ENCODE results near the gene GALNT10.

The GALNT10 gene

DNA sequence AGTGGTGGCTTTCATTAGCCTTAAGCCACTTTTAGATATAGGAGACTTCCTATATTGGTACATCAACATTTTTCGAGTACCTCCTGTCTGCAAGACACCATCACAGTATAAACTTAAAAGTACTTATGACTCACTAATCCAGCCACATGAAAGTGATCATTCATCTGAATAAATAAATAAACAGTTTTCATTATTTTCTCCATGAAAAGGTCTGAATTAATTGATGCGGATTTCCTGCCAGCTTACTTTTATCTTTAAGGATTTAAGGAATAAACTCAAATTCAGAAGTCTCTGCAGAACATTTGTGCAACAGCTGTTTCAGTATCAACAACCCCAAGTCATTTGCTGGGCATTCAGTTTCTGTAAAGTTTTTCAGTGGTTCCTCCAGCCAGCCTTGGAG lies 259.3 kb downstream of the GALNT10 start:
- DNase-seq, result no peak

- DNase-seq, result no peak
Observed at GRCh38 chr5:154451957-154452356, 261.4 kb downstream of the GALNT10 start.

GRCh38 chr5:154455585-154455984 lies 265.1 kb downstream of the GALNT10 start:
- no peak for DNase-seq

- no peak for DNase-seq
Observed at GRCh38 chr5:154456540-154456939, 266.0 kb downstream of the GALNT10 start.

GRCh38 chr5:154459015-154459414 lies 268.5 kb downstream of the GALNT10 start:
- DNase-seq, result no peak

DNA sequence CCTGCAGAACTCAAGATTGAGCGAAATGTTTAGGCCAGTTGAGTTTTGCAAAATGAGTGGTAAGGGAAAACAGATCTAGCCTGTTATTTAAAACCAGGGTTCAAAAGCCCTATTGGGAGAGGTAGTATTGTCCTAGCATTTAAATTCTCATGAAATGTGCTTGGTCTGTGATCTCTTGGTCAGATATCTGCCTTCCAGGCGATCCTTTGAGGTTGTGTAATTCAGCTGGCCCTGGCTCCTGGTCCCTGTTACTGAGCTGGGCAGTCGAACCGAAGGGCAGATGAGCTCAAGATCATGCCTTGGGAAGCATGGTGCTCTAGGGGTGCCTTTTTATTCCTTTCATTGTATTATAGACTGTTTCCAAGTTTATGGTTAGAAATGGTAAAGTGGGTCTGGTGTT lies 269.6 kb downstream of the GALNT10 start:
- DNase-seq, result no peak

DNA sequence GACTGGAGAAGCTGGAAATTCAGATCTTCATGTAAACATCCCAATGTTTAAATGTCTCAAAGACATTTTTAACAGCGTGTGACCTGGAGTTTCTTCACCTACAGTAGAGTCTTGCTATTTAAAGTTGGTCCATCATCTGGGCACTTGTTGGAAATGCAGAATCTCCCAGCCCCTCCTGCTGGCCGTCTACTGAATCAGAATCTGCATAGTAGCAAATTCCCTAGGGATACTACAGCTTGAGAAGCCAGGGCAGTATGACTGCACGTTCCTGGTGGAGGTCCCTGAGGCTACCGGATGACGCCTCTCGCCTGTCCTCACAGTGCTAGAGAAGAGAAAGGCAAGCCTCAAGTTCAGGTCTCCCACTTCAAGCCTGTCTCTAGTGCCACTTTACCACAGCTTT lies 271.0 kb downstream of the GALNT10 start:
- no peak for DNase-seq

DNA sequence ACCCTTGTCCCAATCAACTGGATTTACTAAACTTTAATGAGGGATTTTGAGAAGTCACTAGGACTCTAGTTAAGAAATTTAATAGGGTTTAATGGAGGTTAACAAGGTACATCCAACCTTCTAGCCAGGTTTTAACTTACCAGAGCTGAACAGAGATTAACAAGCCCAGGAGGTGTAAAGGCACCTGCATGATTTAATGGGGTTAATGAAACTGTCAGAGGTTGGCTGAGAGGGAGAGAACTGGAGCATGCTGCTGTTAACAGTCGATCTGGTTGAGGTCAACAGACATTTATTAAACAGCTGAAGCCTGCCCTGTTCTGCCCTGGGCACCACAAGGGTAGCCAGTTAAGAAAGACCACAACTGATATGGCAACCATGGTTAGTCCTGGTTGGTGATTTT lies 273.9 kb downstream of the GALNT10 start:
- no peak for DNase-seq

DNA sequence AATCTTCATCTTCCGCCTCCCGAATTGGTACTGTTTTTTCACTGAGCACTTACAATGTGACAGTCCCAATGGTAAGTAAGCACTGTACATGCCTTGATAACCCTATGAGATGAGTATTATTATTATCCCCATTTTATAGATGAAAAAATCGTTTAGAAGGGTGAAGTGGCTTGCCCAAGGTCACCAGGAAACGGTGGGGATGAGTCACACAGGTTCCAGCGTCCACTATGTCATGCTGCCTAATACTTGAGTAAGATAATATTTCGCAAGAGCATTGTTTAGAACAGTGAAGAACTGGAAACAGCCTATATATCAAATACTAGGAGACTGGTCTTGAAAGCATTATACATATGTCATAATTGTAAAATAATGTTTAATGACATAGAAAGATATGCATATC lies 274.6 kb downstream of the GALNT10 start:
- no peak for DNase-seq

DNA sequence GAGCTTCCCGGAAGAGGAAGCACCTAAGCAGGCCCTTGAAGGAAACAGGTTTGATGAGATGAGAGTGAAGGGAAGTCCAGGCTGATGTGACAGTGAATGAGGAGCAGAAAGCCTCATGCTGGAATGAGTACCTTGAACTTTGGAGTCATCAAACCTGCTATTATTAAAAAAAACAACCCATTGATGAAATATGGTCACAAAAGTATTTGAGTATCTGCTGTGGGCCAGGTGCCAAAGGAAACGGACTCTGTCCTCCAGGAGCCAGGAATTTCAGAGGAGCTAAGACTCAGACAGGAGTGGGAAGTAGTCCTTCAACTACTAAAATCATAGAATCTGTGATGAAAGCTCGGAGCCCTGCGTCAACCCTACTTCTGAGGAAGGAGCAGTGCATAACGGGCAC lies 275.6 kb downstream of the GALNT10 start:
- DNase-seq, result no peak

- no peak for DNase-seq
Observed at GRCh38 chr5:154466671-154467070, 276.1 kb downstream of the GALNT10 start.

DNA sequence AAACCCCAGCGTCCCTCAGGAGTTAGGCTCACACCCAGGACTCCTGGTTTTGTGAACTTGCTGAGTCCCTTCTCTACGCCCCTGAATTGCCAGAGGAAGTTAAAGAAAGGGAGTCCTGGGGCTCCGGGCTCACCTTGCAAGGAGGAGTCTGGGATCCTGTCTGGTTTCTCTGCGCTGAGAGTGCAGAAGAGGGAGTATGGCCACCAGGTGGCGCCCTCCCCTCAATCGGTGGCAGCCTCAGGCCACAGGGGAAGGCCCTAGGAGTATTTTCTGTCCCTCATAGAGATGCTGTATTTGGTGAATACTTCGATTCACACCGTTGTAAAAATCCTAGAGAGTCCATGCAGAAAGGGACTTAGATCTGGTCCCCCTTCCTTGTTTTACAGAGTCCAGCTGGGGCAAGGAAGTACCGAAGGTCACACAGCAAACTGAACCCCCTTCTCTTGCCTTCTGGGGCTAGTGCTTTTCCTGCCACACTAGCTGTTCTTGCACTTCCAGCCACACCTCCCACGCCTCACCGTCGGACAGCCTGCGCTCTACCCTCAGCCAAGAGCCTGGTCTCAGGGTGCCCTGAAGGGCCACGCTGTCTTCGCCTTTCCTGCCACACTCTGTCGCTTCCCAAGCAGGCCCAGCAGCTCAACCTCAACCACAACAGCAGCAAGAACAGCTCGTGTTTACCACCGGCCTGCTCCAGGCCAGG lies 277.3 kb downstream of the GALNT10 start:
- peak; percentile 28 for DNase-seq

- DNase-seq, result no peak
Observed at GRCh38 chr5:154470137-154470536, 279.6 kb downstream of the GALNT10 start.

Data from NCI-H2227 treated with DMSO at 0.1 percent for 48 hours (cell line).